Large intestine (tissue), 3 donors: ENCODE results near the gene TWNK. TPM values are rescaled to one million over a fixed set of nuclear protein-coding genes. Genes with fewer than 3 reads are reported as not detected.
A peak's percentile ranks its signal among the peaks of the same experiment; 100 is the strongest.

Experiments
- DNase-seq, 2 donors: peaks; one replicate each; pipeline versions ENCODE4 v3.0.0 to v3.0.0-alpha.2; 2013
- H3K27ac ChIP-seq: one replicate; pipeline ENCODE4 v1.5.1; 2013; ENCODE audit warnings: low read length
- H3K27me3 ChIP-seq: 2 replicates; pipeline ENCODE4 v1.6.1; 2013; ENCODE audit warnings: low read length; ENCODE audit not compliant: control insufficient read depth, insufficient read depth
- H3K36me3 ChIP-seq: 2 replicates; pipeline ENCODE4 v1.6.1; 2013; ENCODE audit warnings: low read length; ENCODE audit not compliant: control insufficient read depth, insufficient read depth
- H3K4me1 ChIP-seq: one replicate; pipeline ENCODE4 v1.6.1; 2013; ENCODE audit warnings: low read length; ENCODE audit not compliant: control insufficient read depth, insufficient read depth
- H3K4me3 ChIP-seq: one replicate; pipeline ENCODE4 v1.5.1; 2013; ENCODE audit warnings: low read length
- H3K9me3 ChIP-seq: one replicate; pipeline ENCODE4 v1.6.1; 2013; ENCODE audit warnings: mild to moderate bottlenecking, low read depth, low read length, moderate library complexity; ENCODE audit not compliant: control insufficient read depth
- WGBS: methylation state at CpG from one replicate; pipeline ENCODE4 v1.1.5; 2013; ENCODE audit warnings: low lambda C conversion rate; ENCODE audit not compliant: insufficient coverage; 5-methylcytosine and 5-hydroxymethylcytosine counted together
- polyA plus RNA-seq: library from polyadenylated mRNA; unstranded; fragments of 120-200 nt; gene quantifications from one replicate; pipeline ENCODE4 v1.2.1, GENCODE V29; 2013

The TWNK gene
- polyA plus RNA-seq, 1 donor: 9.8 TPM

DNA sequence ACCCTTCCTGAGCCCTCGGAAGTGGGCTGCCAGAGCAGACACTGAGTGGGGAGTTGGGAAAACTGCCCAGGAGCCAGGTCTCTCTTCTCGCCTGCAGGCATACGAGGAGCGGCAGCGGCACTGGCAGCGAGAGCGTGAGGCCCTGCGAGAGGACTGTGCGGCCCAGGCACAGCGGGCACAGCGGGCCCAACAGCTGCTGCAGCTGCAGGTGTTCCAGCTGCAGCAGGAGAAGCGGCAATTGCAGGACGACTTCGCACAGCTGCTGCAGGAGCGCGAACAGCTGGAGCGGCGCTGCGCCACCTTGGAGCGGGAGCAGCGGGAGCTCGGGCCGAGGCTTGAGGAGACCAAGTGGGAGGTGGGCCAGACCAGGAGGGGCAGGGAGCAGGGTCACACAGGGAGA lies 18.0 kb downstream of the TWNK start:
- H3K27ac ChIP-seq: no peak overlapping the region
- WGBS: no CpG with 5 or more reads among the region's 23 CpGs
- peaks cover 11% of the 10 kb centered on the region for H3K9me3 ChIP-seq
- no peaks in the 10 kb centered on the region for H3K27me3 ChIP-seq
- no peak overlapping the region for H3K4me3 ChIP-seq
- H3K4me1 ChIP-seq: peaks cover 36% of the 10 kb centered on the region
- H3K36me3 ChIP-seq: peaks cover 56% of the 10 kb centered on the region
- DNase-seq: no peak

DNA sequence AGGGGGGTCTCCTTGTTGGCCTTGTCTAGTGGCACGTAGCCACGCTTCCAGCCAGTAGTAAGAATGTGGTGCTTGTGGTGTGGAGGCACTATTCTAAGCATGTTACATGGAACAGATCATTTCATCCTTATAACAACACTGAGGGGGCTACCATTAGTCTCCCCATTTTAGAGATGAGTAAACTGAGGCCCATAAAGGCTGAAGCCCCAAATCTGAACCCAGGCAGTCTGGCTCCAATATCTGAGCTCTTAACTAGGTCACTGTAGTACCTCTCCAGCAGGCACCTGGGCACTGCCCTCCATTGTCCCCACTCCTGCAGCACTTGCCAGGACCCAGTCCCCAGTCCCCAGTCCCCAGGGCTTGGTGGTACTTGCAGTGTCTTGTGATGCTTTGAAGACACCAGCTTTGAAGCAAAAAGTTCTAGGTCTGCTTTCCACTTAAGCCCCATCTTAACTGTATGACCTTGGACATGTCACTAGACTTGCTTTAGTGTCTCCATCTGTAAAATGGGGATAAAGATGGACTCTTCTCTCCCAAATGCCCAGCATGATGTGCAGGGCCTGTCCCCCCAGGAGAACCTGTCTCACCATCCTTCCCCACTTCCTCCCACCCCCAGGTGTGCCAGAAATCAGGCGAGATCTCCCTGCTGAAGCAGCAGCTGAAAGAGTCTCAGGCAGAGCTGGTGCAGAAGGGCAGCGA lies 18.7 kb downstream of the TWNK start:
- no CpG with 5 or more reads among the region's 4 CpGs for WGBS
- H3K27me3 ChIP-seq: no peaks in the 10 kb centered on the region
- no peak for DNase-seq
- peaks cover 31% of the 10 kb centered on the region for H3K4me1 ChIP-seq
- peaks cover 11% of the 10 kb centered on the region for H3K9me3 ChIP-seq
- peaks cover 56% of the 10 kb centered on the region for H3K36me3 ChIP-seq
- H3K27ac ChIP-seq: no peak overlapping the region
- no peak overlapping the region for H3K4me3 ChIP-seq

DNA sequence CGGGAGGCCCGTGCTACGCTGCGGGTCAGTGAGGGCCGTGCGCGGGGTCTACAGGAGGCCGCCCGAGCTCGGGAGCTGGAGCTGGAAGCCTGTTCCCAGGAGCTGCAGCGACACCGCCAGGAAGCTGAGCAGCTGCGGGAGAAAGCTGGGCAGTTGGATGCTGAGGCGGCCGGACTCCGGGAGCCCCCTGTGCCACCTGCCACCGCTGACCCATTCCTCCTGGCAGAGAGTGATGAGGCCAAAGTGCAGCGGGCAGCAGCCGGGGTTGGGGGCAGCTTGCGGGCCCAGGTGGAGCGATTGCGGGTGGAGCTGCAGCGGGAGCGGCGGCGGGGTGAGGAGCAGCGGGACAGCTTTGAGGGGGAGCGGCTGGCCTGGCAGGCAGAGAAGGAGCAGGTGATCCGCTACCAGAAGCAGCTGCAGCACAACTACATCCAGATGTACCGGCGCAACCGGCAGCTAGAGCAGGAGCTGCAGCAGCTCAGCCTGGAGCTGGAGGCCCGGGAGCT lies 19.3 kb downstream of the TWNK start:
- Histone ChIP-seq H3K4me3 (no peak overlapping the region), H3K9me3 (peaks cover 11% of the 10 kb centered on the region), H3K27me3 (no peaks in the 10 kb centered on the region), H3K4me1 (peaks cover 26% of the 10 kb centered on the region), H3K27ac (peak overlapping the region; percentile 48), H3K36me3 (peaks cover 56% of the 10 kb centered on the region)
- DNase-seq: no peak
- WGBS: no CpG with 5 or more reads among the region's 33 CpGs

DNA sequence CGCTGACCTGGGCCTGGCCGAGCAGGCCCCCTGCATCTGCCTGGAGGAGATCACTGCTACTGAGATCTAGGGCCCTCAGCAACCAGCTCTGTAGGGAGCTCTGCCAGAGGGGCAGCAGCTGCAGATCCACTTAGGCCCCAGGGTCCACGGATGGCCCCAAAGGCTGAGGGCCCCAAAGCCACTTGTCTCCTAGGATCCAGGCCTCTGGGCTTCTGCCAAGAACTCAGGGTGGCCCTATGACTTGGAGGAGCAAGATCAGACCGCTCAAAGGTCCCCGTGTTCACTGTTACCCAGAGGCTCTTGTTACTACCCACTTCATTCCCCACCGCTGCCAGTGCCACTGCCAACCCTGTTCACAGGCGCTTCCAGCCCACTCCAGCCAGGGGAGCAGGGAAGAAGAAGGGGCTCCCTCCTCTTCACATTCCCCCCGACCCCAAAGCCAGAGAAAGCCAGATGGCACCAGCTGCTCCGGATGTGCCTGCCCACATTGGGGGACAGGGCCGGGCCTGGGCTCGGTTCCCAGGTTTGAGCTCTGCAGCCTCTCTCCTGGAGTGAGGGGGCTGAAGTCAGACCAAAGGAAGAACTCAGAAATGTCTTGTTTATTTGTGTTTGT lies 19.9 kb downstream of the TWNK start:
- peaks cover 20% of the 10 kb centered on the region for H3K4me1 ChIP-seq
- peak in 1 of 2 donors; percentile 56 for DNase-seq
- H3K36me3 ChIP-seq: peaks cover 56% of the 10 kb centered on the region

DNA sequence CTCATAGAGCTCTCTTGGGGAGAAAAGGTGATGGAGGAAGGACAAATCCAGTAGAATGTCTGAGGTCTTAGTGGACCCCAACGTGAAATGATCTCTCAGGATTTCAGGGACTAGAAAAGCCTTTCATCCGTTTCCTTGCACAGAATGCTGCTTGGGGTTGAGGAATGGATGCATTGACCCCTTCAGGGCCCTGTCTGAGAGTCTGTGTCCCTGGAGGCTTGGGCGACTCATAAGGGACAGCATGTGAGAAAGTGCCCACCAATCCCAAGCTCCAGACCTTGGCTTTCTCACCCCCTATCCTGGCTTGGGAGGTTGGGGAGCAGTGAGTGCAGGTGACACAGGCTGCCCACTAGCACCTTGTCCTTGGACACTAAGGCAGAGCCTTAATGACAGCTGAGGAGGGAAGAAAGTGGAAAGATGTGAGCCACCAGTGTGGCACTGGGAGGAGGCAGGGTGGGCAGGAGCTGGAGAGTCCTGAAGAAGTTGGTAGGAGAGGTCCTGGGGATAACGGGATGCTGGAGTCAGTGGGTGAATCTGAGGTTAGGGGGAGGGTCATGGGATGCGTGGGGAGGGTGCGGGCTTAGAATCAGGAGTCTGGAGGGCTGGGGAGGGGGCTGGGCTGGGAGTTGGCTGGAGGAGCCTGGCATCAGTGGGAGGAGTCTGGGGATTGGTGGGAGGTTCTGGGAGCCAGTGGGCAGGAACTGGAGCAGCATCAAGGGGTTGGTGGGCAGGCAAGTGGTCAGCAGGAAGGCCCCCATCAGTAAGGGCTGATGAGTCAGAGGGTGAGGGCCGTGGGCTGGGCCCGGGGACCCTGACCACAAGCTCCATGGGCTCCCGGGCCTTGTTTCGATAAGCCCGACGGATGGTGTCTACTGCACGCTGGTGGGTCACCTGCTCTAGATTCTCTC lies 20.8 kb downstream of the TWNK start:
- Histone ChIP-seq H3K4me1 (peaks cover 28% of the 10 kb centered on the region), H3K4me3 (no peak overlapping the region), H3K36me3 (peaks cover 48% of the 10 kb centered on the region), H3K27ac (no peak overlapping the region), H3K9me3 (peaks cover 11% of the 10 kb centered on the region), H3K27me3 (no peaks in the 10 kb centered on the region)
- DNase-seq: no peak
- WGBS: no CpG with 5 or more reads among the region's 13 CpGs

More for the DNA sequence above, 19.9 kb downstream of the TWNK start:
- peaks cover 11% of the 10 kb centered on the region for H3K9me3 ChIP-seq
- H3K27me3 ChIP-seq: no peaks in the 10 kb centered on the region
- no CpG with 5 or more reads among the region's 11 CpGs for WGBS
- H3K27ac ChIP-seq: peak overlapping the region; percentile 48
- no peak overlapping the region for H3K4me3 ChIP-seq

- no peak overlapping the region for H3K4me3 ChIP-seq
- peak in 1 of 2 donors; percentile 58 for DNase-seq
- H3K4me1 ChIP-seq: peaks cover 32% of the 10 kb centered on the region
- H3K36me3 ChIP-seq: peaks cover 41% of the 10 kb centered on the region
- H3K9me3 ChIP-seq: peaks cover 9% of the 10 kb centered on the region
- no peak overlapping the region for H3K27ac ChIP-seq
- WGBS: no CpG with 5 or more reads among the region's 6 CpGs
- no peaks in the 10 kb centered on the region for H3K27me3 ChIP-seq
Observed at GRCh38 chr10:101008823-101009423, 21.6 kb downstream of the TWNK start.

DNA sequence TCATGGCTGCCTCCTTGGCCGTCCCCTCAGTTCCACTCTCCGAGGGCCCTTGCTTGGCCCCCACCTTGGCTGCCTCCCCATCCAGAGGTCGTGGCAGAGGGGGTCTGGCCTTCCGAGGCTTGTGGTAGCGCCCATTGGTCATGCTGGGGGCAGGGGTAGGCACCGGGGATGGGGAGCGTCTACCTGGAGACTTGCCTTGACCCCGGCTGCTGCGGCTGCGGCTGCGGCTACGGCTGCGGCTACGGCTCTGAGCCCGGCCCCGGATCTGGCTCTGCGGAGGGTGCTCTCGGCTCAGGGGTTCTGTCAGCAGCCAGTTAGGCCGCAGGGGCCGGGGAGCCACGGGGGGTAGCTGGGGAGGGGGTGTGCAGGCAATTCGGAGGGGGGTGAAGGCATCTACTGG lies 23.0 kb downstream of the TWNK start:
- WGBS: no CpG with 5 or more reads among the region's 22 CpGs
- H3K4me1 ChIP-seq: peaks cover 41% of the 10 kb centered on the region

GRCh38 chr10:101011517-101012423 lies 24.4 kb downstream of the TWNK start:
- H3K27me3 ChIP-seq: no peaks in the 10 kb centered on the region
- peak in 1 of 2 donors; percentile 20 for DNase-seq
- peaks cover 3% of the 10 kb centered on the region for H3K9me3 ChIP-seq
- WGBS: no CpG with 5 or more reads among the region's 22 CpGs
- no peak overlapping the region for H3K4me3 ChIP-seq
- peaks cover 35% of the 10 kb centered on the region for H3K4me1 ChIP-seq
- no peak overlapping the region for H3K27ac ChIP-seq
- peaks cover 17% of the 10 kb centered on the region for H3K36me3 ChIP-seq

More for the DNA sequence above, 23.0 kb downstream of the TWNK start:
- DNase-seq: no peak
- no peak overlapping the region for H3K27ac ChIP-seq
- peaks cover 29% of the 10 kb centered on the region for H3K36me3 ChIP-seq
- no peaks in the 10 kb centered on the region for H3K27me3 ChIP-seq
- peaks cover 7% of the 10 kb centered on the region for H3K9me3 ChIP-seq
- no peak overlapping the region for H3K4me3 ChIP-seq

GRCh38 chr10:101012525-101013364 lies 25.4 kb downstream of the TWNK start:
- WGBS: no CpG with 5 or more reads among the region's 14 CpGs
- H3K4me1 ChIP-seq: peaks cover 29% of the 10 kb centered on the region
- no peak overlapping the region for H3K27ac ChIP-seq
- peak; percentile 74 to 81 for DNase-seq
- no peaks in the 10 kb centered on the region for H3K9me3 ChIP-seq
- no peaks in the 10 kb centered on the region for H3K27me3 ChIP-seq
- no peak overlapping the region for H3K4me3 ChIP-seq
- H3K36me3 ChIP-seq: peaks cover 8% of the 10 kb centered on the region
